ENCODE measurements around the gene GATB.

GATB gene

GRCh38 chr4:151624626-151625565 lies 135.9 kb downstream of the GATB start:
- no peaks in the 10 kb centered on the region for H3K36me3 ChIP-seq (ENCODE audit: control insufficient read depth, insufficient read depth, low read length)
- H3K27me3 ChIP-seq (replicated peaks; ENCODE audit: control insufficient read depth, insufficient read depth, low read length) = peaks cover 3% of the 10 kb centered on the region
- DNase-seq (ENCODE audit: extremely low read depth, insufficient read length) = no peak
- H3K4me3 ChIP-seq (replicated peaks; ENCODE audit: low read depth, low read length) = no peak overlapping the region
- TF ChIP-seq, protein P1, sequence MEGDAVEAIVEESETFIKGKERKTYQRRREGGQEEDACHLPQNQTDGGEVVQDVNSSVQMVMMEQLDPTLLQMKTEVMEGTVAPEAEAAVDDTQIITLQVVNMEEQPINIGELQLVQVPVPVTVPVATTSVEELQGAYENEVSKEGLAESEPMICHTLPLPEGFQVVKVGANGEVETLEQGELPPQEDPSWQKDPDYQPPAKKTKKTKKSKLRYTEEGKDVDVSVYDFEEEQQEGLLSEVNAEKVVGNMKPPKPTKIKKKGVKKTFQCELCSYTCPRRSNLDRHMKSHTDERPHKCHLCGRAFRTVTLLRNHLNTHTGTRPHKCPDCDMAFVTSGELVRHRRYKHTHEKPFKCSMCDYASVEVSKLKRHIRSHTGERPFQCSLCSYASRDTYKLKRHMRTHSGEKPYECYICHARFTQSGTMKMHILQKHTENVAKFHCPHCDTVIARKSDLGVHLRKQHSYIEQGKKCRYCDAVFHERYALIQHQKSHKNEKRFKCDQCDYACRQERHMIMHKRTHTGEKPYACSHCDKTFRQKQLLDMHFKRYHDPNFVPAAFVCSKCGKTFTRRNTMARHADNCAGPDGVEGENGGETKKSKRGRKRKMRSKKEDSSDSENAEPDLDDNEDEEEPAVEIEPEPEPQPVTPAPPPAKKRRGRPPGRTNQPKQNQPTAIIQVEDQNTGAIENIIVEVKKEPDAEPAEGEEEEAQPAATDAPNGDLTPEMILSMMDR (IDR thresholded peaks at IDR 0.05; ENCODE audit: insufficient read depth, low read length, poor library complexity, severe bottlenecking) = no peak
